ENCODE measurements around the gene B4GALT3.

Gene B4GALT3

GRCh38 chr1:161197560-161198193 is 20.4 kb upstream of the B4GALT3 start:
- Histone ChIP-seq H2AFZ (ENCODE audit: low read length) (peak overlapping the region; percentile 90), H3K18ac (ENCODE audit: low read length) (peak overlapping the region; percentile 92), H2BK15ac (ENCODE audit: low read length) (peak overlapping the region; percentile 59), H3K36me3 (replicated peaks in 1 of 2; ENCODE audit: control insufficient read depth in 2 of 2, insufficient read depth in 2 of 2, low read length in 2 of 2) (no peaks in the 10 kb centered on the region), H3K4ac (ENCODE audit: low read length) (peak overlapping the region; percentile 58), H4K8ac (ENCODE audit: low read depth, low read length) (no peak overlapping the region), H2BK5ac (ENCODE audit: low read length) (no peak overlapping the region), H3K9me3 (replicated peaks in 1 of 2; ENCODE audit: control insufficient read depth in 2 of 2, insufficient read depth in 1 of 2, low read depth in 1 of 2, low read length in 2 of 2) (no peaks in the 10 kb centered on the region), H4K91ac (ENCODE audit: low read depth, low read length, poor library complexity) (no peak overlapping the region), H3K4me3 (ENCODE audit: low read length in 2 of 2) (no peak overlapping the region), H3K27me3 (ENCODE audit: control insufficient read depth in 3 of 3, insufficient read depth in 3 of 3, low read depth in 1 of 3, low read length in 3 of 3) (no peaks in the 10 kb centered on the region), H3K27ac (replicated peaks; ENCODE audit: low read length) (no peak overlapping the region), H2AK5ac (ENCODE audit: low read depth, low read length) (peak overlapping the region; percentile 88), H3K79me1 (ENCODE audit: low read depth, low read length) (no peaks in the 10 kb centered on the region), H2BK12ac (ENCODE audit: low read length) (peak overlapping the region; percentile 14), H3K14ac (ENCODE audit: low read length) (peak overlapping the region; percentile 50), H3K4me2 (ENCODE audit: insufficient read depth, low read length, poor library complexity, severe bottlenecking) (peak overlapping the region; percentile 71), H3K9ac (ENCODE audit: low read depth, low read length, poor library complexity) (no peak overlapping the region), H2BK120ac (ENCODE audit: low read depth, low read length) (no peak overlapping the region), H3K4me1 (ENCODE audit: control insufficient read depth in 2 of 2, insufficient read depth in 1 of 2, low read depth in 1 of 2, low read length in 2 of 2) (peaks cover 30 to 51% of the 10 kb centered on the region in 2 donors), H3K23ac (ENCODE audit: low read depth, low read length, poor library complexity) (peak overlapping the region; percentile 8)
- WGBS, 2 donors (ENCODE audit: extremely low coverage in 2 of 2, insufficient read length in 2 of 2, insufficient replicate concordance in 1 of 2), result no CpG with 5 or more reads among the region's 11 CpGs
- DNase-seq (ENCODE audit: low spot score), result no peak

- Histone ChIP-seq H4K8ac (ENCODE audit: low read depth, low read length) (no peak overlapping the region), H3K27ac (replicated peaks; ENCODE audit: low read length) (peak overlapping the region; percentile 53), H2AK5ac (ENCODE audit: low read depth, low read length) (no peak overlapping the region), H4K91ac (ENCODE audit: low read depth, low read length, poor library complexity) (peak overlapping the region; percentile 60), H3K4me3 (ENCODE audit: low read length in 2 of 2) (no peak overlapping the region), H3K14ac (ENCODE audit: low read length) (no peak overlapping the region), H3K4me1 (ENCODE audit: control insufficient read depth in 2 of 2, insufficient read depth in 1 of 2, low read depth in 1 of 2, low read length in 2 of 2) (peaks cover 30 to 50% of the 10 kb centered on the region in 2 donors), H3K27me3 (ENCODE audit: control insufficient read depth in 3 of 3, insufficient read depth in 3 of 3, low read depth in 1 of 3, low read length in 3 of 3) (no peaks in the 10 kb centered on the region), H3K18ac (ENCODE audit: low read length) (peak overlapping the region; percentile 94), H2BK12ac (ENCODE audit: low read length) (no peak overlapping the region), H3K9me3 (replicated peaks in 1 of 2; ENCODE audit: control insufficient read depth in 2 of 2, insufficient read depth in 1 of 2, low read depth in 1 of 2, low read length in 2 of 2) (no peaks in the 10 kb centered on the region), H2AFZ (ENCODE audit: low read length) (peak overlapping the region; percentile 90), H3K4me2 (ENCODE audit: insufficient read depth, low read length, poor library complexity, severe bottlenecking) (peak overlapping the region; percentile 32), H3K79me1 (ENCODE audit: low read depth, low read length) (no peaks in the 10 kb centered on the region), H3K23ac (ENCODE audit: low read depth, low read length, poor library complexity) (peak overlapping the region; percentile 25), H2BK120ac (ENCODE audit: low read depth, low read length) (no peak overlapping the region), H2BK15ac (ENCODE audit: low read length) (peak overlapping the region; percentile 42), H3K4ac (ENCODE audit: low read length) (peak overlapping the region; percentile 8), H3K9ac (ENCODE audit: low read depth, low read length, poor library complexity) (peak overlapping the region; percentile 60), H2BK5ac (ENCODE audit: low read length) (peak overlapping the region; percentile 27), H3K36me3 (replicated peaks in 1 of 2; ENCODE audit: control insufficient read depth in 2 of 2, insufficient read depth in 2 of 2, low read length in 2 of 2) (no peaks in the 10 kb centered on the region)
- no CpG with 5 or more reads among the region's 27 CpGs for WGBS, 2 donors (ENCODE audit: extremely low coverage in 2 of 2, insufficient read length in 2 of 2, insufficient replicate concordance in 1 of 2)
- no peak for DNase-seq (ENCODE audit: low spot score)
Measured at GRCh38 chr1:161196521-161197451, 19.5 kb upstream of the B4GALT3 start.

GRCh38 chr1:161196111-161196510 is 18.8 kb upstream of the B4GALT3 start:
- no peak overlapping the region for H3K27ac ChIP-seq (replicated peaks; ENCODE audit: low read length)
- no peak overlapping the region for H3K23ac ChIP-seq (ENCODE audit: low read depth, low read length, poor library complexity)

GRCh38 chr1:161195171-161195570 is 17.9 kb upstream of the B4GALT3 start:
- H3K4me3 ChIP-seq (ENCODE audit: low read length in 2 of 2), result no peak overlapping the region
- H4K91ac ChIP-seq (ENCODE audit: low read depth, low read length, poor library complexity), result no peak overlapping the region
- no peak overlapping the region for H3K9ac ChIP-seq (ENCODE audit: low read depth, low read length, poor library complexity)
- no peak overlapping the region for H2BK15ac ChIP-seq (ENCODE audit: low read length)
- no peak overlapping the region for H4K8ac ChIP-seq (ENCODE audit: low read depth, low read length)
- no peak for DNase-seq (ENCODE audit: low spot score)
- H3K4ac ChIP-seq (ENCODE audit: low read length), result no peak overlapping the region
- no peak overlapping the region for H2BK5ac ChIP-seq (ENCODE audit: low read length)
- H2BK12ac ChIP-seq (ENCODE audit: low read length), result no peak overlapping the region
- H3K4me2 ChIP-seq (ENCODE audit: insufficient read depth, low read length, poor library complexity, severe bottlenecking), result no peak overlapping the region
- H3K18ac ChIP-seq (ENCODE audit: low read length), result no peak overlapping the region
- no CpG with 5 or more reads among the region's 4 CpGs for WGBS, 2 donors (ENCODE audit: extremely low coverage in 2 of 2, insufficient read length in 2 of 2, insufficient replicate concordance in 1 of 2)
- H3K27me3 ChIP-seq (ENCODE audit: control insufficient read depth in 3 of 3, insufficient read depth in 3 of 3, low read depth in 1 of 3, low read length in 3 of 3), result no peaks in the 10 kb centered on the region
- H3K14ac ChIP-seq (ENCODE audit: low read length), result no peak overlapping the region
- no peak overlapping the region for H3K23ac ChIP-seq (ENCODE audit: low read depth, low read length, poor library complexity)
- no peak overlapping the region for H2AK5ac ChIP-seq (ENCODE audit: low read depth, low read length)
- H2BK120ac ChIP-seq (ENCODE audit: low read depth, low read length), result no peak overlapping the region
- H3K79me1 ChIP-seq (ENCODE audit: low read depth, low read length), result no peaks in the 10 kb centered on the region
- no peak overlapping the region for H2AFZ ChIP-seq (ENCODE audit: low read length)
- no peak overlapping the region for H3K27ac ChIP-seq (replicated peaks; ENCODE audit: low read length)
- H3K4me1 ChIP-seq (ENCODE audit: control insufficient read depth in 2 of 2, insufficient read depth in 1 of 2, low read depth in 1 of 2, low read length in 2 of 2), result peaks cover 16 to 33% of the 10 kb centered on the region in 2 donors
- H3K9me3 ChIP-seq (replicated peaks in 1 of 2; ENCODE audit: control insufficient read depth in 2 of 2, insufficient read depth in 1 of 2, low read depth in 1 of 2, low read length in 2 of 2), result no peaks in the 10 kb centered on the region
- H3K36me3 ChIP-seq (replicated peaks in 1 of 2; ENCODE audit: control insufficient read depth in 2 of 2, insufficient read depth in 2 of 2, low read length in 2 of 2), result peaks cover 0 to 3% of the 10 kb centered on the region in 2 donors

More at GRCh38 chr1:161196111-161196510, 18.8 kb upstream of the B4GALT3 start:
- Histone ChIP-seq H2AFZ (ENCODE audit: low read length) (no peak overlapping the region), H2BK5ac (ENCODE audit: low read length) (peak overlapping the region; percentile 27), H3K4me2 (ENCODE audit: insufficient read depth, low read length, poor library complexity, severe bottlenecking) (no peak overlapping the region), H2AK5ac (ENCODE audit: low read depth, low read length) (no peak overlapping the region), H3K4me1 (ENCODE audit: control insufficient read depth in 2 of 2, insufficient read depth in 1 of 2, low read depth in 1 of 2, low read length in 2 of 2) (peaks cover 25 to 43% of the 10 kb centered on the region in 2 donors), H3K36me3 (replicated peaks in 1 of 2; ENCODE audit: control insufficient read depth in 2 of 2, insufficient read depth in 2 of 2, low read length in 2 of 2) (peaks cover 0 to 3% of the 10 kb centered on the region in 2 donors), H2BK12ac (ENCODE audit: low read length) (no peak overlapping the region), H2BK120ac (ENCODE audit: low read depth, low read length) (no peak overlapping the region), H4K91ac (ENCODE audit: low read depth, low read length, poor library complexity) (no peak overlapping the region), H3K27me3 (ENCODE audit: control insufficient read depth in 3 of 3, insufficient read depth in 3 of 3, low read depth in 1 of 3, low read length in 3 of 3) (no peaks in the 10 kb centered on the region), H2BK15ac (ENCODE audit: low read length) (peak overlapping the region; percentile 40), H3K9me3 (replicated peaks in 1 of 2; ENCODE audit: control insufficient read depth in 2 of 2, insufficient read depth in 1 of 2, low read depth in 1 of 2, low read length in 2 of 2) (no peaks in the 10 kb centered on the region), H4K8ac (ENCODE audit: low read depth, low read length) (no peak overlapping the region), H3K4me3 (ENCODE audit: low read length in 2 of 2) (no peak overlapping the region), H3K79me1 (ENCODE audit: low read depth, low read length) (no peaks in the 10 kb centered on the region), H3K4ac (ENCODE audit: low read length) (no peak overlapping the region), H3K18ac (ENCODE audit: low read length) (peak overlapping the region; percentile 66), H3K14ac (ENCODE audit: low read length) (no peak overlapping the region), H3K9ac (ENCODE audit: low read depth, low read length, poor library complexity) (no peak overlapping the region)
- WGBS, 2 donors (ENCODE audit: extremely low coverage in 2 of 2, insufficient read length in 2 of 2, insufficient replicate concordance in 1 of 2), result no CpG with 5 or more reads among the region's 7 CpGs
- DNase-seq (ENCODE audit: low spot score), result no peak

All from neuronal stem cell (in vitro differentiated cells).